Activated naive CD8-positive, alpha-beta T cell treated with anti-CD3 and anti-CD28 coated beads, Interleukin-2, amount 50 U/mL, for 16 hours (primary cell): ENCODE results near the gene KIAA1191.
"Not testable (repeated sequence)": the region's sequence is repeated elsewhere in the genome, so short reads cannot be mapped to it uniquely, and the experiment has no call there.

Experiments used
- DNase-seq: peaks from one replicate; pipeline ENCODE4 v3.0.0-alpha.2; 2020; ENCODE audit warnings: low read depth, low spot score

The KIAA1191 gene

GRCh38 chr5:176317534-176318374, 43.8 kb downstream of the KIAA1191 start:
- no peak for DNase-seq

- not testable (repeated sequence) for DNase-seq
Observed at GRCh38 chr5:176305356-176305755, 56.2 kb downstream of the KIAA1191 start.
